Measurements from ENCODE around the gene NEUROD2. TPM values are rescaled to one million over a fixed set of nuclear protein-coding genes. Genes with fewer than 3 reads are reported as not detected.

NEUROD2 gene
- total RNA-seq, 1 experiment from 2014 or later, result not detected

DNA sequence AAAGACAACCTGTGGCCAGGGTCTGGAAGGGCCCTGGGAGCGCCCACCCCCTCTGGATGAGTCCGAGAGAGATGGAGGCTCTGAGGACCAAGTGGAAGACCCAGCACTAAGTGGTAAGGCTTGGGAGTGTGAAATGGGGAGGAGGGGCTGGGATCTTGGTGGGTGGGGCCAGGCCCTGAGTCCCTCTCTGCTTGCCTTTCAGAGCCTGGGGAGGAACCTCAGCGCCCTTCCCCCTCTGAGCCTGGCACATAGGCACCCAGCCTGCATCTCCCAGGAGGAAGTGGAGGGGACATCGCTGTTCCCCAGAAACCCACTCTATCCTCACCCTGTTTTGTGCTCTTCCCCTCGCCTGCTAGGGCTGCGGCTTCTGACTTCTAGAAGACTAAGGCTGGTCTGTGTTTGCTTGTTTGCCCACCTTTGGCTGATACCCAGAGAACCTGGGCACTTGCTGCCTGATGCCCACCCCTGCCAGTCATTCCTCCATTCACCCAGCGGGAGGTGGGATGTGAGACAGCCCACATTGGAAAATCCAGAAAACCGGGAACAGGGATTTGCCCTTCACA lies 28.0 kb upstream of the NEUROD2 start:
- no peak for DNase-seq (ENCODE audit: low read depth)

DNA sequence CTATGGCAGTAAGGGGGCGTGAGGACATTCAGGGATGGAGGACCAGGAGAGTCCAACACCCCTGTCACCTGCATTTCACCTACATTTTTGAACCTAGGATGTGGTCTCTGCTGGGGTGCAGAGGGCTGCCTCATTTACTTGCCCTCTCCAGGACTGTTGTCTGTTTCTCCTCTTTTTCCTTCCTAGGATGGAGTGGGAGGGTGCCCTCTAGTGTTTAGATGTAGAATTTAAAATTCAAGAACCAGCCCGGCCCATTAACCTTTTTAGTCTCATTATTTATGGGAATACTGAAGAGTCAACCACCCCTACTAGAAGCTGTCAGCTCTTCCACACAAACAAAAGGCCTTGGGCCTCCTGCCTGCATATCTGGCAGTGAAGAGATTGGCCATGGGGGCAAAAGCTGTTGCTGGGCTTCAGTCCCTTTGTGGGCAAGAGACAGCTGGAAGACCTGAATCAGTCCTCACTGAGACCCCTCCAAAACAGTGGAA lies 26.7 kb upstream of the NEUROD2 start:
- DNase-seq (ENCODE audit: low read depth), result peak; percentile 42

DNA sequence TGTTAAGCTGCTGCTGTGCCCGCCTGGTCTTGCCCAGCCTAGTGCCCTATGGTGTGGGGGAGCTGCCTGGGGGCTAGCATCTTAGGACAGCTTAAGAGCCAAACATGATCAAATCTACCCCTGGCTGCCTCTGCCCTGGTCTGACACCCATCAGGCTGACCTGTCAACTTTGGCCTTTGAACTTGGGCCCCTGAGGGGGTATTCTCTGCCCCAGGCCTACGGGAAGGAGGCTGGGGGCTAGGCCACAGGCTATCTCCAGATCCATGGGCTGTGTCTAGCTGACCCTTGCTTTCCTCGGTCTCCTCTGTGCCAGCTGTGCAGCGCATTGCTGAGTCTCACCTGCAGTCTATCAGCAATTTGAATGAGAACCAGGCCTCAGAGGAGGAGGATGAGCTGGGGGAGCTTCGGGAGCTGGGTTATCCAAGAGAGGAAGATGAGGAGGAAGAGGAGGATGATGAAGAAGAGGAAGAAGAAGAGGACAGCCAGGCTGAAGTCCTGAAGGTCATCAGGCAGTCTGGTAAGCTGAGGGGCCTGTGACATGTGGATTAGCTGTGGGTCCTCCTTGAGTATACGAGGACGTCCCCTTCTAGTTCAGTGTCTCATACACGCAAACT lies 26.0 kb upstream of the NEUROD2 start:
- no peak for DNase-seq (ENCODE audit: low read depth)

DNA sequence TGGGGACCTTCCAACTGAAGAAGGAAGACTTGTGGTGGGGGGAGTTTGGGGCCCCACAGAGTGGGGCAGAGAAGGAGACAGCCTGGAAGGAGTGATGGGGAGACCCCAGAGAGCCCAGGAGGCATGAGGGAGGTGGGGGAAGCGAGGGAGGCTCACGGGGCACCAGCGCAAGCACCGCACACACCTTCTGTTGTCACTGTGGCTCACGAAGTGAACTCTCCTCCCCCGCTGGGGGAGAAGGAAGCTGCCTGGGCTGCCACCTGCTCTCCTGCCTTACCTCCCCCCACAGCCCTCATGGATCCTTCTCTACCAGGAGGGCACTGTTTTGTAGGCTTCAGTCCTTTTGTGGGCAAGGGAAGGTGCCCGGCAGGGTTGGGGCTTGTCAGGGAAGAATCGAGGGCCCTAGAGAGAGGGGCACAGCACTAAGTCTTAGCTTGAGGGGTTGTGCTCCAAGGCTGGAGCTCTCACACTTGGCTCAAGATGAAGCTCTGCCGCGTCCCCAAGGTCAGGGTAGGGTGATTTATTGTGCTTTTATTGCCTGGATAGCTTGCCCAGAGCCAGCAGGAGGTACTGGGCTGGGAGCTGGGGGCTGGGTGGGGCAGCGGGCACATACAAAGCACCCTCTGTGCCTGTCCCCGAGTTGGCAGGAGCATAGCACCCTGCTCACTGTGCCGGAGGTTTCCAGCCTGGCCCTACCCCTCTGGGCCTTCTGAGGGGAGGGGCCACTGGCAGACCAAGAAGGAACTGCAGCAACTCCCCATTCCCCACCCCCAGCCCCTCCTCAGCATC lies 24.6 kb upstream of the NEUROD2 start:
- DNase-seq (ENCODE audit: low read depth), result no peak

DNA sequence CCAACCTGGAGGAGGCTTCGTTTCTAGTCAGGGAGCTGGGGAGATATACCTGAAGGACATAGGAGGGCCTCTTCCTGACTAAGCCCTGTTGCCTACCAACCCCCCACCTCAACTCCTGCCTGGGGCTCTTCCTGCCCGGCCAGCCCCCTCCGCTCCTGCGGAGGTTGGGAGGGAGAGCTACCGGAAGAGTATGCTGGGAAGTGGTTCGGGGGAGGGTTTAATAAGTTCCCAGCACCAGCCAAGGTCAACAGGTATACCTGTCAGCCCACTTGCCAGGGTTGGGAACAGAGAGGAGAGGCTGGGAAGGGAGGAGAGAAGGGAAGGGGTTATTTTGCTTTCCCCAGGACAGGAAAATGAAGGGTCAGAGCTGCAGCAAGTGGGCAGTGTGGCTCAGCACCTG lies 23.7 kb upstream of the NEUROD2 start:
- DNase-seq (ENCODE audit: low read depth), result no peak

DNA sequence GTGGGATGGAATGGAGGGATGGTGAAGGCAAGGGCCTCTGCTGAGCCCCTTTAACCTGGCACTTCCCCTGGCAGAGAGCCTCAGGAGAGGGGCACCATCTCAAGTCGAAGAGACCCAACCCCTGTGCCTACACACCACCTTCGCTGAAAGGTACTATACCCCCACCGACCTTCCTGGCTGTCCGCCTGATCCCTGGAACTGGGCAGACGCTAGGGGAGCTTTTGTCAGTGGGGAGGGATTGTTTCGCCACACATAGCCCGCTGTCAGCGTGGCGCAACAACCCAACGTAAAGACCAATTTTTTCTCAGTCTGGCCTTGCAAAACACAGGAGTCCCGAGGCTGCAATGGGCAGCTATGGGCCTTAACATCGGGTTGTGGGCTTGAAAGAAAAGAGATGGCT lies 22.2 kb upstream of the NEUROD2 start:
- DNase-seq (ENCODE audit: low read depth), result no peak

DNA sequence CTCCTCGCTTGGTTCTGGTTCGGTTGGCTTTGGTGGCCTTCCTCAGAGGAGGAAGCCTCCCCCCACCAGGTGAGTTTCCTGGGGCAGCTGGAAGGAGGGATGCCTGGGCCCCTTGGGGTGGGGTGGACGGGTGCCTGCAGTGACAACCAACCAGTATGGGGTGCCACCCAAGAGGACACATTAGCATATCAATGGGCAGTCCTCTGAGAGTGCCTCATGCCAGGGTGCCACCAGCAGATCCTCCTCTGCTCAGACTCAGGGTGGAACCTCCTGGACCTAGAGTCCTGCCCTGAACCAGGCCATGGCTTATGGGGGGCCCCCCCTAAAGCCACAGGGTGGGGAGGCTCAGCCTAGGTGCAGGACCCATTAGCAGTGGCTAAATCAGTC lies 21.8 kb upstream of the NEUROD2 start:
- DNase-seq (ENCODE audit: low read depth), result no peak

DNA sequence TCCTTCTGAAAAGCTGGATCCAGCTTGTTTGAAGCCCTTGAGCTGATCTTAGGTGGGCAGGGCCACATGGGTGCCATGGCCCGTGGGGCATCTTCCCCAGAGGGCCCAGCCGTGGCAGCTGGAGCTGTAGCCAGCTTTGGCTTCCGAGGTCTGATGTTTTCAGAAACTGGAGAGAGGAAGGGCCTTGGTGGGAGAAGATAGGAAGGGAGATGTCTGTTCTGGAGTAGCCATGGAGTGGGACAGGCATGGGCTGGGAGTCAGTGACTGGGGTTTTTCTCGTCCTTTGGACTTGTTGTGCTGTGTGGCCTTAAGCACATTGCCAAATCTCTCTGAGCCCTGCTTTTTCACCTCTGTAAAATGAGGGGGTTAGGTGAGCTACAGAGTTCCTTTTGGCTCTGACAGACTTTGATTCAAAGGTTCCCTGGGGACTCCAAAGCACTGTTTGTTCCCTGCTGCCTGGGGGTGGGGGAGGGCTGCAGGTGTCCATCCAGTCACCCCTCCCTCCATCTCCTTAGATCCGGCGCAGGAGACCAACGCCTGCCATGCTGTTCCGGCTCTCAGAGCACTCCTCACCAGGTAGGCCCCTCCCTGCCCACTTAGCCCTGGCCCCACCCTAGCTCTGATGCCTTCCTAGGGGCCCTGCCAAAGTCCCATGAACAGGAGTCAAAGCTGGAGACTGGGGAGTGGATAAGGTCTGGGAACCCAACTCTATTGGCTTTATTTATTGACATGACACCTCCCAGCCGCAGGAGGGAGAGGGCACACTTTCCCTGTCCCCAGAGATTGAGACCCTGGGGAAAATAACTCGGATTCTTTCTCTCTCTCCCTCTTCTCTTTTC lies 21.2 kb upstream of the NEUROD2 start:
- DNase-seq (ENCODE audit: low read depth), result no peak

DNA sequence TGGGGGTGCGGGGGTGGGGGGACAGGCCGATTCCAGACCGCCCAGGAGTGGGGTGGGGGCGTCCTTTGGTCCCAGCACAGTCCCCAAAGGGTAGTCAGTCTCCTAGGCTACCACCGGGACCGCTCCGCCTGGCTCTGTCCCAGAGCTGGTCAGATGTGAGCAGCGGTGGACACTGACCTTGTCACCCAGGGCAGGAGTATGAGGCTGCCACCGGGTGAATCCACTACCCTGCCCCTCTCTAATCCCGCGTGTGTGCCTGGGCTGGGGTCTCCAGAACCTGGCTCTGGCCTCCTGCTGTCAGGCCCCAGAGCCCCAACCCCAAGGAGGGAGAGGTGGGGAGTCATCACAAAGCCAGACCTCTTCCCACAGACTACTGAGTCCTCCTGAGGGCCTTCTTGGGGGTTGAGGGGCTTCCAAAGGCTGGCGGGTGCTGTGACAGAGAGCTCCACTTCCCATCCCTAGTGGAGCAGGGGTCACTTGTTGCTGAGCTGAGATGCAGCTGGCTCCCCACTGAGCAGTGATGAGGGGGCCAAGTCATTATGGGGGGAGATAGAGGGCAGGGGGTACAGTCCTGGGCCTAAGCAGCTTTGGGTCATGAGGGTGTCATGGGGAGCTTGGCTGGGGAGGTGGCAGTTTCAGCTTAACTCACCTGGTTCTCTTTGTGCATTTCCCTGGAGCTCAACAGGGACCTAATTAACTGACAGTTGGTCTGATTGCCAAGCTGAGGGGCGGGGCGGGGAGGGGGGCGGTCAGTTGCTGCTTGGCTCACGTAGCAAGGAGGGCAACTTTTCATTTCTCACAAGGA lies 20.2 kb upstream of the NEUROD2 start:
- no peak for DNase-seq (ENCODE audit: low read depth)

DNA sequence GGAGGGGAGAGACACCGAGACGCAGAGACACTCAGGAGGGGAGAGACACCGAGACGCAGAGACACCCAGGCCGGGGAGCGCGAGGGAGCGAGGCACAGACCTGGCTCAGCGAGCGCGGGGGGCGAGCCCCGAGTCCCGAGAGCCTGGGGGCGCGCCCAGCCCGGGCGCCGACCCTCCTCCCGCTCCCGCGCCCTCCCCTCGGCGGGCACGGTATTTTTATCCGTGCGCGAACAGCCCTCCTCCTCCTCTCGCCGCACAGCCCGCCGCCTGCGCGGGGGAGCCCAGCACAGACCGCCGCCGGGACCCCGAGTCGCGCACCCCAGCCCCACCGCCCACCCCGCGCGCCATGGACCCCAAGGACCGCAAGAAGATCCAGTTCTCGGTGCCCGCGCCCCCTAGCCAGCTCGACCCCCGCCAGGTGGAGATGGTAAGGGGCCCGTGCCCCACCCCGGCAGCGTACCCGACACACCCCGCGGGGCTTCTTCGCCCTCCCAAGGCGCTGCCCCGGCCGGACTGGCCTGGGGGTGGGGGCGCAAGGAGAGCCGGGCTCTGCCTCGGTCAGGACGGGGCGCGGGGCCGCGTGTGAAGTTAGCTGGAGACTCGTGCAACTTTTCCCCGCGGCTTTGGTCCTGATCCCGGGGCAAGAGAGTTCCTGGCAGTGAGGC lies 19.5 kb upstream of the NEUROD2 start:
- no peak for DNase-seq (ENCODE audit: low read depth)

DNA sequence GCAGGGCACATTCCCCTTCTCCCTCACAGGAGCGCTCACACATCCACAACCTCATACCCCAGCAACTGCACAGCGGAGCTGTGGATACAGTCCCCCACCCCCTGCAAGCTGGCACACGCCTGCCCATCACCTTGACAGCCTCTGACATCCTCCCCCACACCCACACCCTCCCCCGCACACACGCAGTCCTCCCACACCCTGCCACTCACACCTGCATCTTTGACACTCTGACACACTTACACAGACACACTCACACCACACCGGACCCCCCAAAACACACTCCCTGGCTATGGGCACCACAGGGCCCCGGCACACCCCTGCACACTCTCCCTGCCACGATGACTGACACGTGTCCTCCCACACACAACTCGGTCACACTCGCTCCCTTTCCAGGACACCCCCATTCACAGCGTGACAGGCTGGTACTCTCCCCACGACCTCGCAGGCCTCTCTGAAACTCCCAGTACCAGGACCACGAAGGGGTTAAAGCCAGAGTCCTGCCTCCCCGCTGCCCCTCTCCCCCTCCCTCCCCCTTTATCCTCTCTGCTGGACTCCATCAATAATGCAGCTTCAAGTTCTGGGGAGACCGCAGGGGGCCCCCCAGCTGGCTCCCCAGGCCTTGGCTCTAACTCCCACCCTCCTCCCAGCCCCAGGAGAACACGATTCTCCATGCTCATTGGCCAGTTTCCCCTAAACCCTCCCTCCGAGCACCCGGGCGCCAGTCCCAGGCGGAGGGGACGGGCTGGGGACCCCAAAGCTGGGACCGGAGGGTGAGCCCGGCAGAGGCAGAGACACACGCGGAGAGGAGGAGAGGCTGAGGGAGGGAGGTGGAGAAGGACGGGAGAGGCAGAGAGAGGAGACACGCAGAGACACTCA lies 18.7 kb upstream of the NEUROD2 start, which contains the start of gene PPP1R1B:
TSS of gene PPP1R1B (plus strand) at position 782 of the 876 bp plus-strand sequence. CDS start 441 bp downstream, outside the sequence.
- DNase-seq (ENCODE audit: low read depth), result no peak

DNA sequence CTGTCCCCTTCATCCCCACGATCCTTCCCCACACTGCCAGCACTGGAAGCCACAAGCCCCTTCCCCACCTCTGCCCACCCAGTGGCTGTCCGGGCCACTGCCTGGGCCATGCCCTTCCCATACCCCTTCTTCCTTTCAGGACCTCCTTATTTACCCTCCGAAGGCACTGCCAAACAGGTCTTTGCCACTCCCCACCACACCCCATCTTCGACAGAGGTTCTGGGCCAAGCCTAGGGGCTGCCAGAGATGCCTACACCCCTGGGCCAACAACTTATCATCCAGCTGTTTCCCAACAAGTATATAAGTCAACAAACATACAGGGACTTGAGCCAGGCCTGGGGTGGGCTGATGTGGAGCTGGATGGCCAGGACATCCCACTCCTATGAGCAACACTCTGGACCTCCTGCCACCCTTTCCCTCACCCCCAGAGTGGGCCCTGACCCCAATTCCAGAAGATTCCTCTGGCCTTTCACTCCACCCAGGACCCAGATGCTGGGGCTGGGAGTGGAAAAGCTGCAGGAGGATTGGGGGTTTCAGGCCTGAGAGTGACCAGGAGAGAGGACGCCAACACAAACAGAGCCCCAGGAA lies 17.6 kb upstream of the NEUROD2 start:
- DNase-seq (ENCODE audit: low read depth), result no peak

DNA sequence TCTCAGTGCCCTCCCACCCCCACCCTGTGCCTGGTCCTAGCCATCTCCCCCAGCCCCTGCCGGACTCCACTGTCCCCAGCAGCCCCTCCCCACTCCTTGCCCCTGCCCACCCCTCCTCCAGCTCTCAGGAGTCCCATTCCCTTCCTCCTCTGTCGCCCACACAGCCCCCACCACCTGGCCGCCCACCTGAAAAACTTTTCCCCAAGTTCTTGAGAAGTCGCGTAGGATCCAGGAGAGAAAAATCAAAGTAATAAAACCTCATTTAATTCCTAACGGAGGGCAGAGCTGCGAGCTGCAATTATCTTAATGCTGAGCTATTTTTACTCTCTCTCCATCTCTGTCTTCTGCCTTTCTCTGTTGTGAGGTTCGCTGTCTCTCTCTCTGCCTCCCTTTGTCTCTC lies 16.6 kb upstream of the NEUROD2 start:
- no peak for DNase-seq (ENCODE audit: low read depth)

DNA sequence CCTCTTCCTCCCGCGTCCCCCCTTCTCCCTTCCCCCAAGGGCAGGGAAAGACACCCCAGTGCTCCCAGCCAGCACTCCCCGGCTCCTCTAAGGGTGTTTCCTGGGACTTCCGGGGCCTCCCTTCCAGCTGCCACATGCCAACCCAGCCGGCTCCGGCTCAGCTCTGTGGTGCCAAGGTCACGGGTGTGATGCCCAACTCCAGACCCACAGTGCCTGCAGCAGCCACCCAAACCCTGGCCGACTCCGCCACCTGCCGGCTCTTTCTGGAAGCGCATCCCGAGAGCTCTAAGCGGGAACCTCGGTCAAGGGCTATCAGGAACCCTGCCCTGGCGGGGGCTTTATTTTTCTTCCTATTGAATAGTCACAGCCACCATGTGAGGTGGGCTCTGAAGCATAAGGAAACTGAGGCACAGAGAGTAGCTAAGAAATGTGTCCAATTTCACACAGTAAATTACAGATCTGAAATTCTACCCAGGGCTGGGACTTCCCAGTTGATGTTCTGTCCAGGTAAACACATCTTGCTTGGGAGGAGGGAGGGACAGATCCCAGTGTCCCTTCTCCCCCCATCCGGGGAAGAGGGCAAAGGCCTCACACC lies 15.7 kb upstream of the NEUROD2 start:
- peak; percentile 56 for DNase-seq (ENCODE audit: low read depth)

DNA sequence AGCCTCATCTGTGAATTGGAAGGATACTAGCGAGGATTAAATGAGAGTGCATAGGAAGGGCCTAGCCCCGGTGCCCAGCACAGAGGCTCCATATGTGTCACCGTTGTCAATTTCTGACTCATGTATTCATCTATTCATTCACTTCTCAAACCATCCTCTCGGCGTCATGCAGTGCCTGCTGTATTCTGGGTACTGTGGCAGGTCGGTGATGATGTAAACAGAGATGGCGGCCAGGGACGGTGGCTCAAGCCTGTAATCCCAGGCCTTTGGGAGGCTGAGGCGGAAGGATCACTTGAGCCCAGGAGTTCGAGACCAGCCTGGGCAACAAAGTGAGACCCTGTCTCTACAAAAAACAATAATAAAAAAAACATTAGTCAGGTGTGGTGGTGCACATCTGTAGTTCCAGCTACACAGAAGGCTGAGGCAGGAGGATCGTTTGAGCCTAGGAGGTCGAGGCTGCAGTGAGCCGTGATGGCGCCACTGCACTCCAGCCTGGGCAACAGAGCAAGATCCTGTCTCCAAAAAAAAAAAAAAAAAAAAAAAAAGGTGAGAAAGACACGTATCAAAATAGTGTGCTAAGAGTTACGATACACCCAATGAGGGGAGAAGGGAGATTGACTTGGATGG lies 14.8 kb upstream of the NEUROD2 start:
- peak; percentile 54 for DNase-seq (ENCODE audit: low read depth)

DNA sequence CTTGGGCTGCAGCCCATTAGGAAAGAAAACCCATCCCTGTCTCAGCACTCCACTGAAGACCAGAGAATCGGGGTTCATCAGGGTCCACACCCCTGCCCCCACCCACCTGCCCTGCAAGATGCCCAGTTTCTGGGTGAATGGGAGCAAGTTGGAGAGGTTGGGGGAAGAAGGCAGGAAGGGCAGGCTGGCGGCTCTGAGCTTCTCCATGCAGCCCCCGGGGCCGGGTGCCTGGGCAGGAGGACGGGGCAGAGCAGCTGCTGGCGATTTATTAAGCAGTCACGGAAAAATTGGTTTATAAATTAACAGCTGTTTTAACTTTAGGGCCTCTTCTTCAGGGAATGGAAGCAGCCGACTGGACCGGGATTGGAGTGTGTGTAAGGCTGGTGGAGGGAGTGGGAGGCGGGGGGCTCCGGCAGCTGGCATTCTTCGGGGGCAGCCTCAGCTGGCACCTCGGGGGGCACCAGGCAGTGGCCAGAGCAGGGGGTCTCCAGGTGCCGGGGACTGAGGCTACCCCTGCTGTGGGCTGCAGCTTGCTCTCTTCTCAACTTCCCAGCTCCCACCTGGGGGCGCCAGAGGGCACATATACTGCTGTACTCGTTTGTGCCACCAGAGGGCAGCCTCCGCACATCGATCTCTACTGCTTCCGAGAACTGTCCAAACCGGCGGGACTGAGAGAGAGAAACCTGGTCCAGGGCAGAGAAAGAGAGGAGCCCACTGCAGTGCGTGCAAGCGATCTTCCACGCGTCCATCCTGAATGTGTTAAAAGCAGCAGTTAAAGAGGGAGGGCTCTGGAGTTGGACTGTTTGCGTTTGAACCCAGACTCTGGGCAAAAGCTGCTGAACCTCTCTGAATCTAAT lies 14.0 kb upstream of the NEUROD2 start:
- DNase-seq (ENCODE audit: low read depth), result peak; percentile 79

DNA sequence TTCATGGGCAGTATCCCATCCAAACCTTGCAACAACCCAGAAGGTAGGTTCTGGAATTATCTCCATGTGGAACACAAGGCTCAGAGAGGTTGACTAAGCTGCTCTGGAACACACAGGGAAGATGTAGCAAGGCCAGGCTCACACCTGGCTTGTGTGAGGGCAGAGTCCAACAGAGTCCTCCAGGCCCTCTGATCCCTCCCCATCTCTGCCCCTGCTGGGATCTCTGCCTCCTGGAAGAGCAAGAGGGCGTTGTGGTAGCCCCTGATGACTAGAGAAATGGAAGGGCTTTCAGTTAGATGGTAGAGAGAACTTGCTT lies 12.0 kb upstream of the NEUROD2 start:
- DNase-seq (ENCODE audit: low read depth), result no peak

Measured in RPMI7951 (cell line).